Measurements from ENCODE around the gene HOXC9. TPM values are rescaled to one million over a fixed set of nuclear protein-coding genes. Genes with fewer than 3 reads are reported as not detected.
A peak's percentile ranks its signal among the peaks of the same experiment; 100 is the strongest.

HOXC9 gene
- total RNA-seq, 4 donors from 2014 or later, result 1.7 to 13.2 (median 1.9) TPM; not detected in 1

DNA sequence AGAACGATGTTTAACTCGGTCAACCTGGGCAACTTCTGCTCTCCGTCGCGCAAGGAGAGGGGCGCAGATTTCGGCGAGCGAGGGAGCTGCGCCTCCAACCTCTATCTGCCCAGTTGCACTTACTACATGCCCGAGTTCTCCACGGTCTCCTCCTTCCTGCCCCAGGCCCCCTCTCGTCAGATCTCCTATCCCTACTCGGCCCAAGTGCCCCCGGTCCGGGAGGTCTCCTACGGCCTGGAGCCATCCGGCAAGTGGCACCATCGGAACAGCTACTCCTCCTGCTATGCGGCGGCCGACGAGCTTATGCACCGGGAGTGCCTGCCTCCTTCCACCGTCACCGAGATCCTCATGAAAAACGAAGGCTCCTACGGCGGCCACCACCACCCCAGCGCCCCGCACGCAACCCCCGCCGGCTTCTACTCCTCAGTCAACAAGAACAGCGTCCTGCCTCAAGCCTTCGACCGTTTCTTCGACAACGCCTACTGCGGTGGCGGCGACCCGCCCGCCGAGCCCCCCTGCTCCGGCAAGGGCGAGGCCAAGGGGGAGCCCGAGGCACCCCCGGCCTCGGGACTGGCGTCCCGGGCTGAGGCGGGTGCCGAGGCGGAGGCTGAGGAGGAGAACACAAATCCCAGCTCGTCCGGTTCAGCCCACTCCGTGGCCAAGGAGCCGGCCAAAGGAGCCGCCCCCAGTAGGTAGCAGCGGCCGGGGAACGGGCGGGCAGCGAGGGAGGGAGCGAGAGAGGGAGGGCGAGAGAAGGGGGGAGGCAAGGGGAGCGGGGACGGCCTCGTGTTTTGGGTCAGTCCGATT is 26.5 kb upstream of the HOXC9 start:
- Histone ChIP-seq H3K27ac (no peak overlapping the region), H3K36me3 (no peaks in the 10 kb centered on the region), H3K4me3 (peak overlapping the region in 2 of 4 donors; percentile 46 to 63), H3K9me3 (peaks cover 0 to 6% (median 0%) of the 10 kb centered on the region in 4 donors), H3K27me3 (peaks cover 0 to 73% of the 10 kb centered on the region in 2 donors), H3K4me1 (peaks cover 0 to 31% (median 16%) of the 10 kb centered on the region in 4 donors)
- DNase-seq, result peak in 1 of 3 donors; percentile 46
- TF ChIP-seq, protein P1, sequence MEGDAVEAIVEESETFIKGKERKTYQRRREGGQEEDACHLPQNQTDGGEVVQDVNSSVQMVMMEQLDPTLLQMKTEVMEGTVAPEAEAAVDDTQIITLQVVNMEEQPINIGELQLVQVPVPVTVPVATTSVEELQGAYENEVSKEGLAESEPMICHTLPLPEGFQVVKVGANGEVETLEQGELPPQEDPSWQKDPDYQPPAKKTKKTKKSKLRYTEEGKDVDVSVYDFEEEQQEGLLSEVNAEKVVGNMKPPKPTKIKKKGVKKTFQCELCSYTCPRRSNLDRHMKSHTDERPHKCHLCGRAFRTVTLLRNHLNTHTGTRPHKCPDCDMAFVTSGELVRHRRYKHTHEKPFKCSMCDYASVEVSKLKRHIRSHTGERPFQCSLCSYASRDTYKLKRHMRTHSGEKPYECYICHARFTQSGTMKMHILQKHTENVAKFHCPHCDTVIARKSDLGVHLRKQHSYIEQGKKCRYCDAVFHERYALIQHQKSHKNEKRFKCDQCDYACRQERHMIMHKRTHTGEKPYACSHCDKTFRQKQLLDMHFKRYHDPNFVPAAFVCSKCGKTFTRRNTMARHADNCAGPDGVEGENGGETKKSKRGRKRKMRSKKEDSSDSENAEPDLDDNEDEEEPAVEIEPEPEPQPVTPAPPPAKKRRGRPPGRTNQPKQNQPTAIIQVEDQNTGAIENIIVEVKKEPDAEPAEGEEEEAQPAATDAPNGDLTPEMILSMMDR (IDR thresholded peaks at IDR 0.05), result no peak
- no peak for TF ChIP-seq POLR2A (IDR thresholded peaks at IDR 0.05)

DNA sequence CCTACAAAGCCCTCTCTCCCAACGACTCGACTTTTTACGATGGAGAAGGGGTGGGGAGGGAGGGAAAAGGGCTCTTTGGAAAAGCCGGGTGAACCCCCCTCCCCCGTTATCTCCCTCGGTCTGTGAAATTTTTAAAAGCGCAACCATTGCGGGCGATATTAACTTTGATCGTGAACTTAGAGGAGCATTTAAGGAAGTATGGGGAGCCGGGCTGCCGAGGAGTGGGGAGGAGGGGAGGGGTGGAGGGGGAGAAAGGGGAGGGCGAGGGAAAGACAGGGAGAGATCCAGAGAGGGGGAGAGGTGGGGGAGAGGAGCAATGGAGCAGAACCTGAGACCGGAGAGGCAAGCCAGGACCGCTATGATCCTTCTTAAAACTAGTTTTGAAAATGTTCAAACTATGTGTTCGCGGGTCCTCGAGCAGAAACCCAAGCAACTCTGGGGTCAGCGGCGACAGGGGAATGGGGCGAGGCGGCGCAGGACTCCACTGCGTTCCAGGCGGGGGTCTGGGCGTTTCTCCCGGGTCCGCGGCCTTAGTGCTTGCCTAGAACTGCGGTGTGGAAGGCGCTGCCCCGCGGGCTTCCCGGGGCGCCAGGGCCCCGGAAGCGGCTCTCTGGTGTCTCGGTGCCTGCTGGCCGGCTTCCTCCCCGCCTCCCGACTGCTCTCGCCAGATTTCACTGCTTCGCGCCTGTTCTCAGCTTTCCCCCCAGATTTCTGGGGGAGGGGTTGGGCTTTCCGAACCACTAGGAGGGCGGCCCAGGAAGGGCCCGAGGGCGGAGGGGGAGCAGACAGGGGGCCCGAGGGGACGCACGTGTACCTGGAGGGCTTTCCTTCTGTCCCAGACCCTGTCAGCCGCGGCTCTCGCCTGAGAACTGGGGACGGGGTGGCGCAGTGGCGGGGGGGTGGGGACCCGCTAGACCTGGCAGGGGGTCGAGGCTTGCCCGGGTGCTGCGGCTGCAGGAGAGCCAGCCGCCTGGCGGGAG is 25.6 kb upstream of the HOXC9 start, which contains the start of gene HOTAIR:
TSS of gene HOTAIR (minus strand) at position 871 of the 980 bp plus-strand sequence.
- no peak for DNase-seq
- no peak within 1 kb of the TSS for H3K27ac ChIP-seq
- peaks cover 0 to 6% (median 0%) of the 10 kb centered on the region in 4 donors for H3K9me3 ChIP-seq

DNA sequence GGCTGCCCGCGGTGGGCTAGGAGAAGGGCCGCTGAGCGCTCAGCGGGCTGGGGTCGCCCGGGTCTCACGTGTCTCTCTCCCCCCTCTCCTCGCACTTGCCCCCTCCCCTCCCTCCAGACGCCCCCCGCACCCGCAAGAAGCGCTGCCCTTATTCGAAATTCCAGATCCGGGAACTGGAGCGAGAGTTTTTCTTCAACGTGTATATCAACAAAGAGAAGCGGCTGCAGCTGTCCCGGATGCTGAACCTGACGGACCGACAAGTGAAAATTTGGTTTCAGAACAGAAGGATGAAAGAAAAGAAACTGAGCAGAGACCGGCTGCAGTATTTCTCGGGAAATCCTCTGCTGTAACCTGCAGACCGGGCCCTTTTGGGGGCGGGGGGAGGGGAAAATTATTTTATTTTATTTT is 24.9 kb upstream of the HOXC9 start:
- TF ChIP-seq POLR2A (IDR thresholded peaks at IDR 0.05), result no peak
- TF ChIP-seq, protein P1 (IDR thresholded peaks at IDR 0.05), result no peak
- peaks cover 0 to 6% (median 0%) of the 10 kb centered on the region in 4 donors for H3K9me3 ChIP-seq
- peaks cover 0 to 60% of the 10 kb centered on the region in 2 donors for H3K27me3 ChIP-seq
- H3K4me1 ChIP-seq, result peaks cover 0 to 34% (median 16%) of the 10 kb centered on the region in 4 donors
- peak overlapping the region; percentile 4 to 63 (median 36) for H3K4me3 ChIP-seq
- no peak overlapping the region for H3K27ac ChIP-seq
- H3K36me3 ChIP-seq, result no peaks in the 10 kb centered on the region
- no peak for DNase-seq

More for the DNA sequence above, 25.6 kb upstream of the HOXC9 start, which contains the start of gene HOTAIR:
- H3K27me3 ChIP-seq, result peaks cover 0 to 66% of the 10 kb centered on the region in 2 donors
- H3K4me1 ChIP-seq, result peaks cover 0 to 34% (median 16%) of the 10 kb centered on the region in 4 donors
- no peak for TF ChIP-seq POLR2A (IDR thresholded peaks at IDR 0.05)
- TF ChIP-seq, protein P1 (IDR thresholded peaks at IDR 0.05), result no peak
- no peaks in the 10 kb centered on the region for H3K36me3 ChIP-seq
- peak within 1 kb of the TSS; percentile 4 to 63 (median 36) for H3K4me3 ChIP-seq

DNA sequence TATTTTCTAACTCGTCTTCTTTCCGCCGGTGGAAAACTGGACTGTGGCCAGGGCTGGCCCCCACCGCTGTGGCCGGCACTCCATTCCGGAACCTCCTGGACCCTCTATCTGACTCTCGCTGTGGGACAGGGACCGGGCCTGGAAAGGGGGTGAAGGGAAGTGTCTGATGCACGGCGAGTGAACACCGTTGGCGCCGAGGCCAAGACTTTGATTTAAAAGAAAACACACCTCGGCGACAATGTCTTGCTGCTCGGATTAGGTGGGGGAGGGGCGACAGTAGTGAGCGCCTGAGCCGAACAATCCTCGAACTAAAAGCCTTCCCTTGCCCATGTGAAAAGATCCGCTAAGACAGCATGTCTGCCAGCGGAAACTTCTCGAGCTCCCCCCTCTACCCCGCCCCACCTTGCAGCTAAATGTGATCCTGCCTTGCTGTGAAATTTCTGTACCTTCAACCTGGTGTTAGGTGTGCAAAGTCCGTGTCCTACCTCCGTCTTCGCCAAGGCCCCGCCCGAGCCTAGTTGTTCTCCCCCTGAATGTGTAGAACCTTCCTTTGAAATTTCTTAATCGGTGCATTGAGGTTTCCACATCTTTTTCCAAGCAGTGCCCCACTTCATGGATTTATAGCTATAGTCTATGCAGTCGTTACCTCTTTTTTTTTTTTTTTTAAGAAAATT is 24.3 kb upstream of the HOXC9 start:
- peaks cover 0 to 6% (median 0%) of the 10 kb centered on the region in 4 donors for H3K9me3 ChIP-seq
- no peak overlapping the region for H3K27ac ChIP-seq
- no peak for TF ChIP-seq POLR2A (IDR thresholded peaks at IDR 0.05)
- TF ChIP-seq, protein P1 (IDR thresholded peaks at IDR 0.05), result no peak
- H3K27me3 ChIP-seq, result peaks cover 0 to 56% of the 10 kb centered on the region in 2 donors
- H3K4me1 ChIP-seq, result peaks cover 0 to 34% (median 16%) of the 10 kb centered on the region in 4 donors
- no peak for DNase-seq
- H3K36me3 ChIP-seq, result no peaks in the 10 kb centered on the region
- peak overlapping the region in 3 of 4 donors; percentile 26 to 63 (median 46) for H3K4me3 ChIP-seq
